Measurements from ENCODE around the gene FXN. TPM values are rescaled to one million over a fixed set of nuclear protein-coding genes. Genes with fewer than 3 reads are reported as not detected.
A peak's percentile ranks its signal among the peaks of the same experiment; 100 is the strongest.

Gene FXN
- polyA plus RNA-seq, 3 donors = 9.1 to 27.3 (median 15.9) TPM

GRCh38 chr9:69122082-69122548 lies 86.6 kb downstream of the FXN start:
- TF ChIP-seq, protein P1, sequence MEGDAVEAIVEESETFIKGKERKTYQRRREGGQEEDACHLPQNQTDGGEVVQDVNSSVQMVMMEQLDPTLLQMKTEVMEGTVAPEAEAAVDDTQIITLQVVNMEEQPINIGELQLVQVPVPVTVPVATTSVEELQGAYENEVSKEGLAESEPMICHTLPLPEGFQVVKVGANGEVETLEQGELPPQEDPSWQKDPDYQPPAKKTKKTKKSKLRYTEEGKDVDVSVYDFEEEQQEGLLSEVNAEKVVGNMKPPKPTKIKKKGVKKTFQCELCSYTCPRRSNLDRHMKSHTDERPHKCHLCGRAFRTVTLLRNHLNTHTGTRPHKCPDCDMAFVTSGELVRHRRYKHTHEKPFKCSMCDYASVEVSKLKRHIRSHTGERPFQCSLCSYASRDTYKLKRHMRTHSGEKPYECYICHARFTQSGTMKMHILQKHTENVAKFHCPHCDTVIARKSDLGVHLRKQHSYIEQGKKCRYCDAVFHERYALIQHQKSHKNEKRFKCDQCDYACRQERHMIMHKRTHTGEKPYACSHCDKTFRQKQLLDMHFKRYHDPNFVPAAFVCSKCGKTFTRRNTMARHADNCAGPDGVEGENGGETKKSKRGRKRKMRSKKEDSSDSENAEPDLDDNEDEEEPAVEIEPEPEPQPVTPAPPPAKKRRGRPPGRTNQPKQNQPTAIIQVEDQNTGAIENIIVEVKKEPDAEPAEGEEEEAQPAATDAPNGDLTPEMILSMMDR (IDR thresholded peaks at IDR 0.05) = no peak
- Histone ChIP-seq H3K27ac (ENCODE audit: low read depth in 1 of 2, low read length in 2 of 2) (no peak overlapping the region), H4K20me1 (ENCODE audit: insufficient read depth, low read length) (no peaks in the 10 kb centered on the region), H3K79me2 (ENCODE audit: insufficient read depth, low read length) (no peaks in the 10 kb centered on the region), H3K9me3 (replicated peaks in 1 of 2; ENCODE audit: control insufficient read depth in 1 of 2, insufficient read depth in 1 of 2, low read length in 2 of 2) (no peaks in the 10 kb centered on the region), H3K4me2 (replicated peaks; ENCODE audit: extremely low read depth, low read length, poor library complexity, severe bottlenecking) (peak overlapping the region; percentile 99), H3K9ac (ENCODE audit: insufficient read depth, low read length, poor library complexity, severe bottlenecking) (peak overlapping the region; percentile 48), H2AFZ (ENCODE audit: insufficient read depth, low read depth, low read length, poor library complexity, severe bottlenecking) (peak overlapping the region; percentile 78), H3K4me1 (ENCODE audit: control insufficient read depth in 1 of 2, insufficient read depth in 2 of 2, low read length in 2 of 2) (peaks cover 16 to 17% of the 10 kb centered on the region in 2 donors), H3K27me3 (ENCODE audit: control insufficient read depth in 2 of 2, insufficient read depth in 2 of 2, low read length in 2 of 2) (peaks cover 0 to 17% of the 10 kb centered on the region in 2 donors), H3K4me3 (replicated peaks in 1 of 3; ENCODE audit: low read depth in 2 of 3, low read length in 3 of 3) (peak overlapping the region; percentile 52 to 79 (median 56)), H3K36me3 (replicated peaks in 1 of 2; ENCODE audit: control insufficient read depth in 1 of 2, insufficient read depth in 2 of 2, low read length in 2 of 2) (no peaks in the 10 kb centered on the region)
- H3K4me1 Mint-ChIP-seq = peaks cover 15% of the 10 kb centered on the region
- peak; percentile 18 to 33 (median 20) for DNase-seq
- peak overlapping the region; percentile 95 to 99 for H3K4me3 Mint-ChIP-seq
- H3K9me3 Mint-ChIP-seq = peaks cover 0 to 10% (median 0%) of the 10 kb centered on the region in 7 donors
- H3K27me3 Mint-ChIP-seq (ENCODE audit: low read depth in 3 of 3) = peaks cover 9 to 26% (median 22%) of the 10 kb centered on the region in 3 donors
- peaks cover 0 to 2% of the 10 kb centered on the region in 2 donors for H3K36me3 Mint-ChIP-seq
- intact Hi-C loops (cut with micrococcal nuclease) = no loop called here
- H3K27ac Mint-ChIP-seq = peak overlapping the region in 4 of 7 donors; percentile 63 to 75 (median 68)
- 0% methylated on average over 23 of the region's 28 CpGs for WGBS (ENCODE audit: insufficient coverage)

DNA sequence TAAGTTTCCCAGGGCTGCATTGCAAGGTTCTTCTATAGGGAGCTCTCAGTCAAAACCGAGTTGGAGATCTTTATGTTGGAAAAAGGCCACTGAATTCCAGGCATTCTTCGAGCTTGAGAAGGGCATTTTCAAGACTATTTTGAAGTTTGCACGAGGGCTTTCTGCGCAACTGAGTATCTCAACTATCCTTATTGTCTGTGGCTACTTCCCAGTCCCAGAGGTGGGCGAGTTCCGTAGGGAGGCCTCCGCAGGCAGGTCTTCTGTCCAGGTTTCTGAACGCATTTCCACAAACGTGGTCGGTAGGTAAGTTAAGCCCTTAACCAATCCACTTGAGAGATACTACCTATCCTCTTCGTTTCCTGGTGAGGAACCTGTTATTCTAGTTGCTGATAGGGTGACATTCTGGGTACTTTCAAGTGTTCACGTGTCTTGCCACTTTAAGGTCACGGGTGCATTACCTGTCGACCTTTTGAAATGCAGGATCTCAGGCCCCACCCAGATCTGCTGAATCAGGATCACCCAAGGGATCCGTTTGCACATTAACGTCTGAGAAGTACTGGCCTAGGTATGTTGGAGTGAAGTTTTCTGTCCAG lies 87.1 kb downstream of the FXN start:
- Histone ChIP-seq H4K20me1 (ENCODE audit: insufficient read depth, low read length) (no peaks in the 10 kb centered on the region), H3K4me1 (ENCODE audit: control insufficient read depth in 1 of 2, insufficient read depth in 2 of 2, low read length in 2 of 2) (peaks cover 16 to 17% of the 10 kb centered on the region in 2 donors), H3K27ac (ENCODE audit: low read depth in 1 of 2, low read length in 2 of 2) (no peak overlapping the region), H3K4me3 (replicated peaks in 1 of 3; ENCODE audit: low read depth in 2 of 3, low read length in 3 of 3) (peak overlapping the region; percentile 52 to 79 (median 56)), H3K27me3 (ENCODE audit: control insufficient read depth in 2 of 2, insufficient read depth in 2 of 2, low read length in 2 of 2) (peaks cover 0 to 17% of the 10 kb centered on the region in 2 donors), H3K36me3 (replicated peaks in 1 of 2; ENCODE audit: control insufficient read depth in 1 of 2, insufficient read depth in 2 of 2, low read length in 2 of 2) (no peaks in the 10 kb centered on the region), H3K9ac (ENCODE audit: insufficient read depth, low read length, poor library complexity, severe bottlenecking) (peak overlapping the region; percentile 48), H3K79me2 (ENCODE audit: insufficient read depth, low read length) (no peaks in the 10 kb centered on the region), H3K4me2 (replicated peaks; ENCODE audit: extremely low read depth, low read length, poor library complexity, severe bottlenecking) (peak overlapping the region; percentile 99), H3K9me3 (replicated peaks in 1 of 2; ENCODE audit: control insufficient read depth in 1 of 2, insufficient read depth in 1 of 2, low read length in 2 of 2) (no peaks in the 10 kb centered on the region), H2AFZ (ENCODE audit: insufficient read depth, low read depth, low read length, poor library complexity, severe bottlenecking) (peak overlapping the region; percentile 78)
- Mint-ChIP-seq H3K4me3 (peak overlapping the region; percentile 95 to 99), H3K9me3 (peaks cover 0 to 10% (median 0%) of the 10 kb centered on the region in 7 donors), H3K4me1 (peaks cover 15% of the 10 kb centered on the region), H3K36me3 (peaks cover 0 to 2% of the 10 kb centered on the region in 2 donors), H3K27ac (peak overlapping the region in 1 of 7 donors; percentile 64), H3K27me3 (ENCODE audit: low read depth in 3 of 3) (peaks cover 9 to 26% (median 22%) of the 10 kb centered on the region in 3 donors)
- TF ChIP-seq, protein P1 (IDR thresholded peaks at IDR 0.05) = no peak
- WGBS (ENCODE audit: insufficient coverage) = 34% methylated on average over 8 of the region's 16 CpGs
- intact Hi-C loops (cut with micrococcal nuclease) = no loop called here
- DNase-seq = no peak
